GM19372 (cell line): Measurements from ENCODE around the gene PLAAT4.
"Not testable (repeated sequence)": the region's sequence is repeated elsewhere in the genome, so short reads cannot be mapped to it uniquely, and the experiment has no call there.

ENCODE experiments used
- ATAC-seq: cut with Tn5 transposase; IDR thresholded peaks from one replicate; pipeline ENCODE4 v1.9.1; 2021; ENCODE audit warnings: mild to moderate bottlenecking, low read depth, moderate library complexity; ENCODE audit not compliant: unreplicated experiment

Gene PLAAT4

GRCh38 chr11:63564784-63565350 lies 28.3 kb downstream of the PLAAT4 start:
- ATAC-seq = no peak

- ATAC-seq = peak; percentile 75
Measured at GRCh38 chr11:63567044-63567840, 30.6 kb downstream of the PLAAT4 start.

- ATAC-seq = no peak
Measured at GRCh38 chr11:63569570-63569969, 33.0 kb downstream of the PLAAT4 start.

GRCh38 chr11:63572026-63572688 lies 35.5 kb downstream of the PLAAT4 start:
- ATAC-seq = no peak

- ATAC-seq = no peak
Measured at GRCh38 chr11:63573881-63574855, 37.6 kb downstream of the PLAAT4 start.

GRCh38 chr11:63574856-63575602 lies 38.4 kb downstream of the PLAAT4 start:
- no peak for ATAC-seq

GRCh38 chr11:63578882-63579281 lies 42.3 kb downstream of the PLAAT4 start:
- not testable (repeated sequence) for ATAC-seq

- ATAC-seq = not testable (repeated sequence)
Measured at GRCh38 chr11:63581224-63581623, 44.6 kb downstream of the PLAAT4 start.

GRCh38 chr11:63583357-63583677 lies 46.7 kb downstream of the PLAAT4 start:
- ATAC-seq = no peak

GRCh38 chr11:63586451-63587166 lies 50.0 kb downstream of the PLAAT4 start:
- no peak for ATAC-seq

- ATAC-seq = no peak
Measured at GRCh38 chr11:63589000-63589399, 52.4 kb downstream of the PLAAT4 start.

- ATAC-seq = no peak
Measured at GRCh38 chr11:63590024-63590788, 53.6 kb downstream of the PLAAT4 start.

- no peak for ATAC-seq
Measured at GRCh38 chr11:63592975-63593395, 56.4 kb downstream of the PLAAT4 start.

GRCh38 chr11:63595296-63595695 lies 58.7 kb downstream of the PLAAT4 start:
- ATAC-seq = no peak
